C4-2B (cell line): Measurements from ENCODE around the gene PRKD1.
"Not testable (repeated sequence)": the region's sequence is repeated elsewhere in the genome, so short reads cannot be mapped to it uniquely, and the experiment has no call there.

Experiments
- H3K27ac ChIP-seq: fragments of 450-650 bp; 2 replicates; pipeline ENCODE4 v1.5.1; 2017
- ZFX ChIP-seq: fragments of 450-650 bp; IDR thresholded peaks from 2 replicates; pipeline ENCODE4 v1.6.1; 2017
- TF ChIP-seq, protein P1 (sequence below): fragments of 450-650 bp; conservative IDR thresholded peaks from 2 replicates; pipeline ENCODE4 v1.5.1; 2017; ENCODE audit warnings: mild to moderate bottlenecking

PRKD1 gene

GRCh38 chr14:29743531-29743930, 184.1 kb downstream of the PRKD1 start:
- no peak overlapping the region for H3K27ac ChIP-seq
- no peak for TF ChIP-seq ZFX
- TF ChIP-seq, protein P1, sequence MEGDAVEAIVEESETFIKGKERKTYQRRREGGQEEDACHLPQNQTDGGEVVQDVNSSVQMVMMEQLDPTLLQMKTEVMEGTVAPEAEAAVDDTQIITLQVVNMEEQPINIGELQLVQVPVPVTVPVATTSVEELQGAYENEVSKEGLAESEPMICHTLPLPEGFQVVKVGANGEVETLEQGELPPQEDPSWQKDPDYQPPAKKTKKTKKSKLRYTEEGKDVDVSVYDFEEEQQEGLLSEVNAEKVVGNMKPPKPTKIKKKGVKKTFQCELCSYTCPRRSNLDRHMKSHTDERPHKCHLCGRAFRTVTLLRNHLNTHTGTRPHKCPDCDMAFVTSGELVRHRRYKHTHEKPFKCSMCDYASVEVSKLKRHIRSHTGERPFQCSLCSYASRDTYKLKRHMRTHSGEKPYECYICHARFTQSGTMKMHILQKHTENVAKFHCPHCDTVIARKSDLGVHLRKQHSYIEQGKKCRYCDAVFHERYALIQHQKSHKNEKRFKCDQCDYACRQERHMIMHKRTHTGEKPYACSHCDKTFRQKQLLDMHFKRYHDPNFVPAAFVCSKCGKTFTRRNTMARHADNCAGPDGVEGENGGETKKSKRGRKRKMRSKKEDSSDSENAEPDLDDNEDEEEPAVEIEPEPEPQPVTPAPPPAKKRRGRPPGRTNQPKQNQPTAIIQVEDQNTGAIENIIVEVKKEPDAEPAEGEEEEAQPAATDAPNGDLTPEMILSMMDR: no peak

GRCh38 chr14:29741909-29742401, 185.7 kb downstream of the PRKD1 start:
- no peak overlapping the region for H3K27ac ChIP-seq
- TF ChIP-seq ZFX: no peak
- TF ChIP-seq, protein P1: no peak

GRCh38 chr14:29740491-29740890, 187.2 kb downstream of the PRKD1 start:
- H3K27ac ChIP-seq: no peak overlapping the region
- TF ChIP-seq ZFX: no peak
- TF ChIP-seq, protein P1: no peak

GRCh38 chr14:29738950-29739349, 188.7 kb downstream of the PRKD1 start:
- no peak for TF ChIP-seq ZFX
- TF ChIP-seq, protein P1: no peak
- H3K27ac ChIP-seq: 0 out of 2 replicates have a peak overlapping the region, but pooled peaks have one; percentile 25

GRCh38 chr14:29738056-29738455, 189.6 kb downstream of the PRKD1 start:
- TF ChIP-seq, protein P1: no peak
- no peak for TF ChIP-seq ZFX

DNA sequence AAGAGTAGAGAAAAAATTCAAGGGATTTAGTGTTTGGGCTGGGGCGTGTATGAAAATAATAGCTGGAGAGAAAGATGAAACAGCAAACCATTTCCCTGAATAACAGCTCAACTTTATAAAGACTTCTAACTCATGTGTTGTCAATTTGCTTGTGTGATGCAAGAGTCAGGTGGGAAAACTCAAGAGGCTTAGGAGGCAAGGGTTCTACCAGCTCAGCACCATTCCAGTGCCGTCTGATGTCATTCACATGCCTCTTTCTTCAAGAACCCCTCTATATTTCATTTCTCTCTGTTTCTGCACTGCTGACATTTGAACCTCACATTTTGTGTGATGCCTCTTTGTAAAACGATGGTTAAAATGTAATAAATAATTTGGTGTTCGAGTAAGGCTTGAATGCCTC, 192.2 kb downstream of the PRKD1 start:
- TF ChIP-seq, protein P1: no peak
- no peak for TF ChIP-seq ZFX
- H3K27ac ChIP-seq: peak overlapping the region; percentile 58; the same call in 1 of the 2 replicates

More at GRCh38 chr14:29738056-29738455, 189.6 kb downstream of the PRKD1 start:
- H3K27ac ChIP-seq: no peak overlapping the region

GRCh38 chr14:29734732-29735131, 192.9 kb downstream of the PRKD1 start:
- no peak for TF ChIP-seq ZFX
- TF ChIP-seq, protein P1: no peak
- H3K27ac ChIP-seq: peak overlapping the region; percentile 73; the same call in 1 of the 2 replicates

GRCh38 chr14:29726560-29727331, 200.9 kb downstream of the PRKD1 start:
- not testable (repeated sequence) for H3K27ac ChIP-seq
